HCT116 (cell line): Measurements from ENCODE around the gene LYRM9. TPM values are rescaled to one million over a fixed set of nuclear protein-coding genes. Genes with fewer than 3 reads are reported as not detected.

ENCODE experiments used
- ATAC-seq: fragments of 200-7000 bp; cut with Tn5 transposase; 2 replicates; pipeline ENCODE4 v1.9.1; 2020; ENCODE audit warnings: mild to moderate bottlenecking, moderate library complexity
- BruUV-seq: library from RNA; stranded (reverse); fragments of 400-500 nt; replicated peaks from 2 replicates; lab custom pipeline; 2021; lab: Mats Ljungman, UMichigan
- CTCF ChIA-PET: fragments of 300-600 bp; sonication (Branson Sonifier 250); formaldehyde crosslinking; loops from one replicate; lab custom pipeline; 2021; ENCODE audit warnings: antibody characterized with exemption; lab: Charles Lee
- POLR2A ChIA-PET: fragments of 300-600, 350-600 bp; sonication (Branson Sonifier 250); formaldehyde crosslinking; loops from one replicate; lab custom pipeline; 2021; ENCODE audit warnings: antibody characterized with exemption; lab: Charles Lee
- RAD21 ChIA-PET, 2 experiments: fragments of 300-600 bp; sonication (Branson Sonifier 250); formaldehyde crosslinking; loops; one replicate each; lab custom pipeline; 2023; ENCODE audit warnings: low total read pairs in 2 of 2; ENCODE audit not compliant: uncharacterized antibody in 2 of 2, unreplicated experiment in 2 of 2, low non-redundant PET in 1 of 2; lab: Charles Lee
- DNase-seq: peaks from one replicate; pipeline ENCODE4 v3.0.0-alpha.2; 2010; ENCODE audit warnings: low read depth, low spot score
- H2AFZ ChIP-seq: fragments of 200-600 bp; shearing (Covaris generic), sonication (generic); 2 replicates; pipeline ENCODE4 v1.6.1; 2017; ENCODE audit warnings: low read depth, mixed run types, mixed read lengths, antibody characterized with exemption, low read length; ENCODE audit not compliant: poor library complexity, severe bottlenecking
- H3K27ac ChIP-seq: 2 replicates; pipeline ENCODE4 v1.5.1; 2012; ENCODE audit warnings: low read depth, low read length
- H3K27me3 ChIP-seq: fragments of 200-600 bp; sonication (generic); 2 replicates; pipeline ENCODE4 v1.6.1; 2016; ENCODE audit warnings: mixed run types, low read length, mixed read lengths; ENCODE audit not compliant: insufficient read depth
- H3K36me3 ChIP-seq, 2 experiments: fragments of 200-500 bp in 1 of 2; fragments of 200-600 bp in 1 of 2; sonication (Bioruptor generic) in 1 of 2; sonication (generic) in 1 of 2; 2 replicates each; pipeline versions ENCODE4 v1.5.1 to v1.6.1; 2014 to 2016; ENCODE audit warnings: low read length in 2 of 2, inconsistent platforms in 1 of 2, mixed read lengths in 1 of 2, mixed run types in 1 of 2; ENCODE audit not compliant: insufficient read depth in 2 of 2, control insufficient read depth in 1 of 2
- H3K4me1 ChIP-seq, 2 experiments: fragments of 200-600 bp in 1 of 2; sonication (generic) in 1 of 2; 2 replicates each; pipeline versions ENCODE4 v1.5.1 to v1.6.1; 2012 to 2017; ENCODE audit warnings: low read length in 2 of 2, inconsistent platforms in 1 of 2, mild to moderate bottlenecking in 1 of 2, mixed read lengths in 1 of 2, mixed run types in 1 of 2, moderate library complexity in 1 of 2; ENCODE audit not compliant: insufficient read depth in 2 of 2, control insufficient read depth in 1 of 2
- H3K4me2 ChIP-seq: fragments of 200-600 bp; sonication (generic); 2 replicates; pipeline ENCODE4 v1.6.1; 2017; ENCODE audit warnings: mixed run types, low read length, mixed read lengths
- H3K4me3 ChIP-seq, 2 experiments: fragments of 200-600 bp in 1 of 2; sonication (generic) in 1 of 2; replicated peaks in 1 of 2; 2 replicates each; pipeline ENCODE4 v1.5.1; 2011 to 2016; ENCODE audit warnings: low read length in 2 of 2, control low read depth in 1 of 2, low read depth in 1 of 2, mild to moderate bottlenecking in 1 of 2, mixed read lengths in 1 of 2, mixed run types in 1 of 2
- H3K79me2 ChIP-seq: fragments of 200-600 bp; sonication (generic); 2 replicates; pipeline ENCODE4 v1.6.1; 2017; ENCODE audit warnings: mild to moderate bottlenecking, mixed run types, low read length, moderate library complexity, mixed read lengths; ENCODE audit not compliant: insufficient read depth
- H3K9ac ChIP-seq: fragments of 200-600 bp; sonication (generic); 2 replicates; pipeline ENCODE4 v1.6.1; 2016; ENCODE audit warnings: low read length, mixed read lengths
- H3K9me2 ChIP-seq: fragments of 200-600 bp; sonication (generic), shearing (Covaris generic); 2 replicates; pipeline ENCODE4 v1.6.1; 2017; ENCODE audit warnings: mixed run types, mild to moderate bottlenecking, moderate library complexity; ENCODE audit not compliant: insufficient read depth
- H3K9me3 ChIP-seq, 2 experiments: fragments of 200-500 bp in 1 of 2; fragments of 200-600 bp in 1 of 2; sonication (Bioruptor generic) in 1 of 2; sonication (generic) in 1 of 2; 2 replicates each; pipeline ENCODE4 v1.6.1; 2014 to 2017; ENCODE audit warnings: low read length in 2 of 2, mixed read lengths in 2 of 2, inconsistent platforms in 1 of 2, low read depth in 1 of 2, mild to moderate bottlenecking in 1 of 2, mixed run types in 1 of 2, moderate library complexity in 1 of 2; ENCODE audit not compliant: control insufficient read depth in 1 of 2, insufficient read depth in 1 of 2
- H4K20me1 ChIP-seq: fragments of 200-600 bp; sonication (generic), shearing (Covaris generic); 2 replicates; pipeline ENCODE4 v1.6.1; 2017; ENCODE audit warnings: mixed run types, mild to moderate bottlenecking, moderate library complexity; ENCODE audit not compliant: insufficient read depth
- ATF3 ChIP-seq: IDR thresholded peaks from 2 replicates; pipeline ENCODE4 v1.6.1; 2012
- CBX3 ChIP-seq: IDR thresholded peaks from 2 replicates; pipeline ENCODE4 v1.6.1; 2012; ENCODE audit warnings: low read depth
- CTCF ChIP-seq, 3 experiments: fragments of 200-600 bp in 1 of 3; sonication (generic) in 1 of 3; IDR thresholded peaks in 2 of 3; conservative IDR thresholded peaks in 1 of 3; 2 replicates each; pipeline ENCODE4 v1.5.1; 2012 to 2017; ENCODE audit warnings: low read depth in 2 of 3, low read length in 2 of 3, antibody characterized with exemption in 1 of 3, borderline replicate concordance in 1 of 3, control low read depth in 1 of 3, mild to moderate bottlenecking in 1 of 3, mixed read lengths in 1 of 3, mixed run types in 1 of 3, moderate library complexity in 1 of 3; ENCODE audit not compliant: insufficient read depth in 1 of 3
- EGR1 ChIP-seq: IDR thresholded peaks from 2 replicates; pipeline ENCODE4 v1.6.1; 2012; ENCODE audit warnings: low read depth
- ELF1 ChIP-seq: IDR thresholded peaks from 2 replicates; pipeline ENCODE4 v1.6.1; 2012; ENCODE audit warnings: low read depth, borderline replicate concordance
- EZH2 ChIP-seq: fragments of 200-600 bp; sonication (generic); IDR thresholded peaks from 2 replicates; pipeline ENCODE4 v1.6.1; 2017; ENCODE audit warnings: antibody characterized with exemption, mixed run types
- EZH2phosphoT487 ChIP-seq: fragments of 200-600 bp; IDR thresholded peaks from 2 replicates; pipeline ENCODE4 v1.6.1; 2018; ENCODE audit warnings: antibody characterized with exemption, borderline replicate concordance
- JUND ChIP-seq: IDR thresholded peaks from 2 replicates; pipeline ENCODE4 v1.6.1; 2012
- POLR2A ChIP-seq: IDR thresholded peaks from 2 replicates; pipeline ENCODE4 v1.7.0; 2011; ENCODE audit warnings: borderline replicate concordance; ENCODE audit not compliant: insufficient read depth, insufficient read length; ENCODE audit errors: extremely low read depth
- POLR2AphosphoS5 ChIP-seq: IDR thresholded peaks from 2 replicates; pipeline ENCODE4 v1.6.1; 2011; ENCODE audit warnings: mild to moderate bottlenecking, low read depth, low read length, moderate library complexity
- RAD21 ChIP-seq: IDR thresholded peaks from 2 replicates; pipeline ENCODE4 v1.6.1; 2012; ENCODE audit warnings: low read depth, mild to moderate bottlenecking
- SIN3A ChIP-seq: IDR thresholded peaks from 2 replicates; pipeline ENCODE4 v1.6.1; 2012; ENCODE audit warnings: low read depth
- SP1 ChIP-seq: IDR thresholded peaks from 2 replicates; pipeline ENCODE4 v1.6.1; 2012; ENCODE audit warnings: low read depth
- SRF ChIP-seq: IDR thresholded peaks from 2 replicates; pipeline ENCODE4 v1.6.1; 2012; ENCODE audit warnings: low read depth
- TCF7L2 ChIP-seq: IDR thresholded peaks from 2 replicates; pipeline ENCODE4 v1.7.0; 2011; ENCODE audit warnings: borderline replicate concordance, inconsistent platforms; ENCODE audit not compliant: insufficient read depth, insufficient read length; ENCODE audit errors: extremely low read depth
- YY1 ChIP-seq: IDR thresholded peaks from 2 replicates; pipeline ENCODE4 v1.6.1; 2011; ENCODE audit warnings: low read length, low read depth, moderate library complexity, mild to moderate bottlenecking; ENCODE audit not compliant: insufficient replicate concordance; ENCODE audit errors: extremely low read depth
- ZFX ChIP-seq: fragments of 450-650 bp; IDR thresholded peaks from 2 replicates; pipeline ENCODE4 v1.6.1; 2017
- ZNF274 ChIP-seq: fragments of 200-500 bp; sonication (Bioruptor generic); IDR thresholded peaks from 2 replicates; pipeline ENCODE4 v1.6.1; 2014; ENCODE audit warnings: mild to moderate bottlenecking, low read depth, low read length, inconsistent platforms
- intact Hi-C: fragments of 100-400 bp; cut with micrococcal nuclease; formaldehyde crosslinking; loops from 2 replicates; pipeline ENCODE4 v1.10.0; 2022
- total RNA-seq: library from RNA; stranded (reverse); gene quantifications from one replicate; pipeline ENCODE4 v1.2.1, GENCODE V29; 2021; ENCODE audit not compliant: unreplicated experiment
- TF ChIP-seq, protein P1 (sequence below): IDR thresholded peaks from 2 replicates; pipeline ENCODE4 v1.6.1; 2012
- TF ChIP-seq, protein P2 (sequence below): IDR thresholded peaks from 2 replicates; pipeline ENCODE4 v1.6.1; 2011; ENCODE audit warnings: mild to moderate bottlenecking, low read length, moderate library complexity; ENCODE audit not compliant: insufficient replicate concordance; ENCODE audit errors: extremely low read depth

LYRM9 gene
- total RNA-seq, 1 experiment from 2014 or later: 4.8 TPM

GRCh38 chr17:27878776-27879562, 14.2 kb downstream of the LYRM9 start:
- no peaks in the 10 kb centered on the region for H3K27me3 ChIP-seq
- no peak overlapping the region for H3K4me2 ChIP-seq
- no peak overlapping the region for H2AFZ ChIP-seq
- no peaks in the 10 kb centered on the region for H3K9me3 ChIP-seq
- no peaks in the 10 kb centered on the region for H3K36me3 ChIP-seq
- no peak overlapping the region for H3K27ac ChIP-seq
- no TSS peak for BruUV-seq
- no peak for DNase-seq
- H3K79me2 ChIP-seq: no peaks in the 10 kb centered on the region
- CTCF ChIA-PET: interaction anchor here (1.0 to 6.5 kb wide), 9 partner anchors 14 to 373 kb away, joined by 3 to 108 read pairs (median 9); partner anchors contain the start of gene LYRM9
- H3K4me3 ChIP-seq: no peak overlapping the region
- no peaks in the 10 kb centered on the region for H3K4me1 ChIP-seq
- no peaks in the 10 kb centered on the region for H4K20me1 ChIP-seq
- ATAC-seq: no peak
- intact Hi-C loops: no loop called here
- POLR2A ChIA-PET: interaction anchor here (1.3 kb wide), 1 partner anchor 10 kb away, joined by 4 read pairs; no protein-coding TSS in a partner anchor
- H3K9ac ChIP-seq: no peak overlapping the region
- RAD21 ChIA-PET: interaction anchor here (1.3 to 3.3 kb wide), 4 partner anchors 73 to 119 kb away, joined by 11 to 25 read pairs (median 18); no protein-coding TSS in a partner anchor
- TF ChIP-seq SIN3A: no peak
- no peak for TF ChIP-seq POLR2A
- no peak for TF ChIP-seq ELF1
- TF ChIP-seq JUND: no peak
- no peak for TF ChIP-seq RAD21
- no peak for TF ChIP-seq ATF3
- TF ChIP-seq YY1: no peak
- no peak for TF ChIP-seq POLR2AphosphoS5
- TF ChIP-seq CBX3: no peak
- no peak for TF ChIP-seq EZH2
- TF ChIP-seq, protein P1, sequence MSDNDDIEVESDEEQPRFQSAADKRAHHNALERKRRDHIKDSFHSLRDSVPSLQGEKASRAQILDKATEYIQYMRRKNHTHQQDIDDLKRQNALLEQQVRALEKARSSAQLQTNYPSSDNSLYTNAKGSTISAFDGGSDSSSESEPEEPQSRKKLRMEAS: no peak
- TF ChIP-seq, protein P2, sequence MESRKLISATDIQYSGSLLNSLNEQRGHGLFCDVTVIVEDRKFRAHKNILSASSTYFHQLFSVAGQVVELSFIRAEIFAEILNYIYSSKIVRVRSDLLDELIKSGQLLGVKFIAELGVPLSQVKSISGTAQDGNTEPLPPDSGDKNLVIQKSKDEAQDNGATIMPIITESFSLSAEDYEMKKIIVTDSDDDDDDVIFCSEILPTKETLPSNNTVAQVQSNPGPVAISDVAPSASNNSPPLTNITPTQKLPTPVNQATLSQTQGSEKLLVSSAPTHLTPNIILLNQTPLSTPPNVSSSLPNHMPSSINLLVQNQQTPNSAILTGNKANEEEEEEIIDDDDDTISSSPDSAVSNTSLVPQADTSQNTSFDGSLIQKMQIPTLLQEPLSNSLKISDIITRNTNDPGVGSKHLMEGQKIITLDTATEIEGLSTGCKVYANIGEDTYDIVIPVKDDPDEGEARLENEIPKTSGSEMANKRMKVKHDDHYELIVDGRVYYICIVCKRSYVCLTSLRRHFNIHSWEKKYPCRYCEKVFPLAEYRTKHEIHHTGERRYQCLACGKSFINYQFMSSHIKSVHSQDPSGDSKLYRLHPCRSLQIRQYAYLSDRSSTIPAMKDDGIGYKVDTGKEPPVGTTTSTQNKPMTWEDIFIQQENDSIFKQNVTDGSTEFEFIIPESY: no peak
- no peak for TF ChIP-seq ZNF274
- TF ChIP-seq CTCF (IDR thresholded peaks at IDR 0.05 in 2 of 3, conservative IDR thresholded peaks at IDR 0.05 in 1 of 3; ENCODE audit: borderline replicate concordance in 1 of 3, insufficient read depth in 1 of 3, low read depth in 2 of 3, low read length in 2 of 3): no peak
- no peak for TF ChIP-seq SRF
- TF ChIP-seq SP1: no peak
- TF ChIP-seq EZH2phosphoT487: no peak
- TF ChIP-seq TCF7L2: no peak
- no peak for TF ChIP-seq EGR1
- TF ChIP-seq ZFX: no peak
- H3K9me2 ChIP-seq: no peaks in the 10 kb centered on the region
